Measurements from ENCODE around the gene HIF3A. TPM values are rescaled to one million over a fixed set of nuclear protein-coding genes. Genes with fewer than 3 reads are reported as not detected.

Gene HIF3A
- total RNA-seq, 1 experiment from 2014 or later = 3.0 TPM

GRCh38 chr19:46317339-46317738 is 20.5 kb downstream of the HIF3A start:
- no TSS peak for BruUV-seq (replicated peaks)
- Histone ChIP-seq H3K4me1 (ENCODE audit: insufficient read depth, low read length, poor library complexity, severe bottlenecking) (no peaks in the 10 kb centered on the region), H3K36me3 (ENCODE audit: insufficient read depth, low read length, poor library complexity, severe bottlenecking) (no peaks in the 10 kb centered on the region), H3K9me3 (ENCODE audit: low read depth, low read length, poor library complexity, severe bottlenecking) (no peaks in the 10 kb centered on the region), H3K4me3 (ENCODE audit: low read depth, low read length, poor library complexity, severe bottlenecking) (no peak overlapping the region), H3K27ac (ENCODE audit: low read depth, low read length, poor library complexity, severe bottlenecking) (no peak overlapping the region), H3K27me3 (replicated peaks; ENCODE audit: insufficient read depth, low read depth, low read length, poor library complexity) (no peaks in the 10 kb centered on the region)
- no peak for TF ChIP-seq CTCF (conservative IDR thresholded peaks at IDR 0.05; ENCODE audit: low read depth, low read length)
- no peak for TF ChIP-seq EZH2 (IDR thresholded peaks at IDR 0.05; ENCODE audit: borderline replicate concordance, low read depth, low read length, poor library complexity, severe bottlenecking)
- intact Hi-C loops (cut with micrococcal nuclease; ENCODE audit: unreplicated experiment) = no loop called here
- POLR2A ChIA-PET (ENCODE audit: low non-redundant PET) = no interaction called here
- CTCF ChIA-PET = interaction anchor here (0.5 kb wide), 1 partner anchor 37 kb away, joined by 6 read pairs; no protein-coding TSS in a partner anchor
- DNase-seq (ENCODE audit: low spot score) = no peak

GRCh38 chr19:46319613-46320012 is 22.8 kb downstream of the HIF3A start:
- DNase-seq (ENCODE audit: low spot score) = no peak
- ChIA-PET POLR2A (ENCODE audit: low non-redundant PET) (no interaction called here), CTCF (no interaction called here)
- no TSS peak for BruUV-seq (replicated peaks)
- H3K36me3 ChIP-seq (ENCODE audit: insufficient read depth, low read length, poor library complexity, severe bottlenecking) = no peaks in the 10 kb centered on the region
- no peaks in the 10 kb centered on the region for H3K27me3 ChIP-seq (replicated peaks; ENCODE audit: insufficient read depth, low read depth, low read length, poor library complexity)
- TF ChIP-seq EZH2 (IDR thresholded peaks at IDR 0.05; ENCODE audit: borderline replicate concordance, low read depth, low read length, poor library complexity, severe bottlenecking) (no peak), CTCF (conservative IDR thresholded peaks at IDR 0.05; ENCODE audit: low read depth, low read length) (no peak)
- intact Hi-C loops (cut with micrococcal nuclease; ENCODE audit: unreplicated experiment) = no loop called here
- no peak overlapping the region for H3K4me3 ChIP-seq (ENCODE audit: low read depth, low read length, poor library complexity, severe bottlenecking)
- H3K4me1 ChIP-seq (ENCODE audit: insufficient read depth, low read length, poor library complexity, severe bottlenecking) = no peaks in the 10 kb centered on the region
- no peak overlapping the region for H3K27ac ChIP-seq (ENCODE audit: low read depth, low read length, poor library complexity, severe bottlenecking)
- no peaks in the 10 kb centered on the region for H3K9me3 ChIP-seq (ENCODE audit: low read depth, low read length, poor library complexity, severe bottlenecking)

- BruUV-seq (replicated peaks) = no TSS peak
- DNase-seq (ENCODE audit: low spot score) = no peak
- ChIA-PET POLR2A (ENCODE audit: low non-redundant PET) (no interaction called here), CTCF (no interaction called here)
- H3K4me1 ChIP-seq (ENCODE audit: insufficient read depth, low read length, poor library complexity, severe bottlenecking) = no peaks in the 10 kb centered on the region
- H3K4me3 ChIP-seq (ENCODE audit: low read depth, low read length, poor library complexity, severe bottlenecking) = no peak overlapping the region
- H3K27me3 ChIP-seq (replicated peaks; ENCODE audit: insufficient read depth, low read depth, low read length, poor library complexity) = no peaks in the 10 kb centered on the region
- H3K27ac ChIP-seq (ENCODE audit: low read depth, low read length, poor library complexity, severe bottlenecking) = no peak overlapping the region
- no peaks in the 10 kb centered on the region for H3K36me3 ChIP-seq (ENCODE audit: insufficient read depth, low read length, poor library complexity, severe bottlenecking)
- no peaks in the 10 kb centered on the region for H3K9me3 ChIP-seq (ENCODE audit: low read depth, low read length, poor library complexity, severe bottlenecking)
- intact Hi-C loops (cut with micrococcal nuclease; ENCODE audit: unreplicated experiment) = no loop called here
- TF ChIP-seq EZH2 (IDR thresholded peaks at IDR 0.05; ENCODE audit: borderline replicate concordance, low read depth, low read length, poor library complexity, severe bottlenecking) (no peak), CTCF (conservative IDR thresholded peaks at IDR 0.05; ENCODE audit: low read depth, low read length) (no peak)
Measured at GRCh38 chr19:46320559-46320958, 23.7 kb downstream of the HIF3A start.
